Activated CD8-positive, alpha-beta memory T cell treated with anti-CD3 and anti-CD28 coated beads for 1 hour (primary cell): Measurements from ENCODE around the gene ARHGDIG.
"Not testable (repeated sequence)": the region's sequence is repeated elsewhere in the genome, so short reads cannot be mapped to it uniquely, and the experiment has no call there.

Experiments used
- DNase-seq, 2 donors: peaks; one replicate each; pipeline ENCODE4 v3.0.0-alpha.2; 2020; ENCODE audit warnings: low read depth in 1 of 2; ENCODE audit errors: extremely low read depth in 1 of 2

Gene ARHGDIG

DNA sequence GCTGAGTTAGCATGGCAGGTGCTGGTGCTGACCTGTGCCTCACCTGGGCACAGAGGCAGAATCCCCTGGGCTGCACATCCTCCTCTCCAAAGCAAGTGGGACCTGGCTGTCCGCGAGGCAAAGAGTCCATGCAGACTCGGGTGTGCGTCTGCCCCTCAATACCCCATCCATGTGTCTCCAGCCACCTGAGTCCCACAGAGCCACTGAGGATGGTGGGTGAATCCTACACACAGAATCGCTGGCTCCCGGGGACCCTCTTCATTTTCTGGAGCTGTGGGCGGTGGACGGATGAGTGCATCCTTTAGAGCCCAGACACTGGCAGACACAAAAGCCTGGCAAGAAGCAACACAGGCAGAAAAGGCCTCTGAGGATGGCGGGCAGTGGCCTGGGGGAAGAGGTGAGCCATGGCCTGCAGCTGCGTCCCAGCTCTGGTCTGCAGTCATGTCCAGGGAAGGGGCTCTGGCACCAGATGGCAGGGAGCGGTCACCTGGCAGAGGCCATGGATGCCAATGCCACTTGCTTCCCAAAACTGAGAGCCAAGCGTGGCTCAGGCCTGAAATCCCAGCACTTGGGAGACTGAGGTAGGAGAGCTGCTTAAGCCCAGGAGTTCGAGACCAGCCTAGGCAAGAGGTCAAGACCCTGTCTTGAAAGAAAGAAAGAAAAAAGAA is 42.2 kb downstream of the ARHGDIG start:
- no peak for DNase-seq

DNA sequence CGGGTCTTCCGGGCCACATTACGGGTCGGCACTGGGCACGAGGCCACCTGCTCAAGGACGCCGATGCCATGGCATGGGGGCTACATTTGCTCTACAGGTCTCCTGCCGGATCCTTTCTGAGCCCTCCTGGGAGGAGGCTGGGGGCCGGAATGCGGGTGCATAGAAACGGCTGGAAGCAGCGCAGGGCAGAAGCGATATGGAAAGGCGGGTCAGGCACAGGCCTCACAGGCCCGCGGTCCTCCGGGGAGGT is 43.7 kb downstream of the ARHGDIG start:
- no peak for DNase-seq

DNA sequence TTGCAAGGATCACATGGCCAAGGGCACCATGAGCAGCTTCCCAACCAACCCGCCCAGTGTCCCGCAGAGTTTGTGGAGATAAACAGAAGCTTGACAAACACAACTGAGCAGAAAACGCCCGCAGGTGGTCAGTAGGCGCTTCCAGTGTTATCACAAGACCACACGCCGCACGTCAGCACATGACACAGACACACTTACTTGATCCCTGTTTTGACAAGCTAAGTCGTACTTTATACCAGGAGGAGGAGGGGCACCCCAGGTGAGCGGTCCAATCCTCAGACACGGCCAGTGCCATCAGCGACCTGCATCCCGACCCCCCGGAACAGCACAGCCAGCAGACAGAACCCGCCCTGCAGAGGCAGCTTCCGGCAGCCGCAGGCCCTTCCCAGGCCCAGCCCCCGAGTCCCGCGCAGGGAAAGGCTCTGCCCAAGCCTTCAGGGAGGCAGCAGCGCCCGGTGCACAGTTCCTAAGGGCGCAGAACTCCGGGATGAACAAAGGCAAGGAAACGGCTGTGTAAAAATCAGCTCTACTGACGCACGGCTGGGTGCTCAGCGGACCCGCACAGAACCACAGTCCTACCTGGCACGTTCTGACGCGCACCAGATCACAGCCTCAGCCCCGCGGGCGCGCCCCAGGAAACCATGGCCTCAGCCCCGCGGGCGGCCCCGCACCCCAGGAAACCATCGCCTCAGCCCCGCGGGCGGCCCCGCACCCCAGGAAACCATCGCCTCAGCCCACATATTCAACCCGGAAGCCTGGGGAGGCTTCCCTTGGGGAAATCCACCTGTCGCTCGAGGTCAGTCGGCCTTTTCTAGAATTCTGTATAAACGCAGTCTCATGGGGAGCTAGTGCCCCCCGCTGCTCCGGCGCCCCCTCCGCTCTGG is 44.3 kb downstream of the ARHGDIG start:
- DNase-seq = peak; percentile 40 to 44

DNA sequence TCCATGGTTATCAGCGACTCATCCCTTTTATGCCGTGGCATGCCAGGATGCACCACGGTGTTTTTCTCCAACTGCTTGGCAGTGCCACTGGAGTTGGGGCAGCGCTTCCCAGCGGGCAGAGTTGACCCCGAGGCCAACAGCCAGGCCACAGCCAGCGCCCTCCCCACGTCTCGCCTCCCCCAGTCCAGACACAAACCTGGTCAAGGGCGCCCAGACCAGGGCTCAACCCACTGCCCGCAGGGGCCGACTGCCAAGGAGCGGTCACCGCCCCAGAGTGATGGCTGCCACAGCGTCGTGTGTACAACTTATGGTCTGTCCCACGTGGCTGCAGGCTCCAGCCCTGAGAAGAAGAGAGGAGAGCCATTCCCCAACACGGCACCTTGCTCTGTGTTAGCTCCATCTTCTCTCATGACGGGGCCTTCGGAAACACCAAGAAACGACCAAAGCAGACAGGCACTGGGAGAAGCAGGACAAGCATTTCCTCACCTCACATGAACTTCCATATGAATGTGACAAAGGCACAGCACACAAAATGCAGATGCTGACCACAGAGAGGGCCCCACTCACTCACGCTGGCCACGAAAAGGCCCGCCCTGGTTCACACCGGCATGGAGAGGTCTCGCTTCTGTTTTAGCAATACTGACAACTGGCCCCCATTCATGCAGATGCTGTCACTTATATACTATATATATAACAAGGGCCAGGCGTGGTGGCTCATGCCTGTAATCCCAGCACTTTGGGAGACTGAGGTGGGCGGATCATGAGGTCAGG is 45.2 kb downstream of the ARHGDIG start:
- DNase-seq = no peak

DNA sequence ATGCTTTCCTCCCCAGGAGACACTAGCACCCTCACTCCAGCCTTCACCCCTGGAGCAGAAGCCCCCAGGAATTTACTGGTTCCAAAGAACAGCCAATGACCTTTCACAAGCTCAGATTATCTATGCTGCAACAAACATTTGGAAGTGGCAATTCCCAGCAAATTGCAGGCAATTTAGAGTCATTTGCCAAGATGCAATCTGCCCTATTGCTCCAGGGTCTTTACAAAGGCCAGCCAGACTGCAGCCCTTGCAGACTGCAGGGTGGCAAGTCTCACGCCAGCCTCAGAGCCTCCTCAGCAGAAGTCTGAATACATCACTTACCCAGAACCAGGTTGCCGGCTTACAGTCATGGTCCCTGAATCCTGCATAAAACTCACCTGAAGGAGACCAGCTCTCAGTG is 50.4 kb downstream of the ARHGDIG start:
- no peak for DNase-seq

DNA sequence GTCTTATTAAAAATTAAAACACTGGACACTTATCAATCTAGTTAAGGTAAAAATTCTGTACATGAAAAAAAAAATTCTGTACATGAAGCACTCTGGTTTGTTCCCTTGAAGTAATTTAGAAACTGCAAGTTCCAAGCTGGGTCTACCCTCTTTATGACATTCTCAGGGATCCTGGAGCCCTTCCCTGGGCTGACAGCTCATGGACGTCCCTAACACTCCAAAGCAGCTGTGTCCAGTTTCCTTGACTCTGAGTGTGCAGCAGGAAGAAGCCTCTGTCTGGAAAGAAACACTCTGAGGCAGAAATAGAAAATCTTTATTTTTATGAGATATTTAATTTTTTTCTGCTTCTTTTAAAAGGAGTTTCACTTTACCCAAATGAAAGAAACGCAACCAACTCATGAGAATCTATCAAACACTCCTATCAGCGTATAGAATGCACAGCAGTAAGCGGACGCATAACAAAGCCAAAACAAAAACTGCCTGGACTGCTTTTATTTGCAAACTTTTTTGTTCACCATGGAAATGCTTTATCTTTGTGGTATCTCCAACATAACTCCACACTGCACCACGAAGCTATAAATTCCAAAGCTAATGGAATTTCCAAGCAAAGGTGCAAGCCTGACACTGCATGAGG is 50.9 kb downstream of the ARHGDIG start:
- DNase-seq = not testable (repeated sequence)
